ENCODE data around the gene NRXN3.
"Not testable (repeated sequence)": the region's sequence is repeated elsewhere in the genome, so short reads cannot be mapped to it uniquely, and the experiment has no call there.

Gene NRXN3

DNA sequence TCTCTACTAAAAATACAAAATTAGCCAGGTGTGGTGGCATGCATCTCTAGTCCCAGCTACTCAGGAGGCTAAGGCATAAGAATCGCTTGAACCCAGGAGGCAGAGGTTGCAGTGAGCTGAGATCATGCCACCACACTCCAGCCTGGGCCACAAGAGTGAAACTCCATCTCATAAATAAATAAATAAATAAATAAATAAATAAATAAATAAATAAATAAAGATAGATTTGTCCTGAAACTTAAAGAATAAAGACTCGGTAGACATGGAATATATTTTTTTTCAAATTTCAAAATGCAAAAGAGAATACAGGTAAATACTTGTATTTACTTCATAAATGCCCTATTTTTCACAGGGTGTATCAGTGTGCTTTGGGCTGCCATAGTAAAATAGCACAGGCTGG is 317.4 kb downstream of the NRXN3 start:
- not testable (repeated sequence) for DNase-seq (ENCODE audit: low spot score)

- no peak for DNase-seq (ENCODE audit: low spot score)
These were observed 318.8 kb downstream of the NRXN3 start for GRCh38 chr14:78488938-78489337.

DNA sequence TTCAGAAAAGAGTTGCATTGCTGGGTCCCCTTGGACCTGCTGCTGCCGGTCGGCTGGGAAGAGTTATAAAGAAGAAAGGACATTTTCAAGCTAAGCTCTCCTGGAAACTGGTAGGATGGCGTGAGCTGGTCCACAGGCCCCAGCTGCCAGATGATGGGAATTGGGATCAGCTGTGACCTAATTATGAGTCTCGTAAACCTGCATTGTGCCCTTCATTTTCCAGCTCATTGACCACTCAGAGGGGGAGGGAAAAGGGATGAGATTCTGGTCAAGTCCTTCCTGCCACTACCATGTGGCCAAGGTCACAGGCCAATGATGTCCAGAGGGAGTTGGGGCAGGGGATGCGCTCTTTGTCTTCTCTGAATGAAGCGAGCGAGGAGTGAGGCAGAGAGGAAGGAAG is 320.9 kb downstream of the NRXN3 start:
- DNase-seq (ENCODE audit: low spot score) = no peak

- no peak for DNase-seq (ENCODE audit: low spot score)
These were observed 328.0 kb downstream of the NRXN3 start for GRCh38 chr14:78498062-78498595.

DNA sequence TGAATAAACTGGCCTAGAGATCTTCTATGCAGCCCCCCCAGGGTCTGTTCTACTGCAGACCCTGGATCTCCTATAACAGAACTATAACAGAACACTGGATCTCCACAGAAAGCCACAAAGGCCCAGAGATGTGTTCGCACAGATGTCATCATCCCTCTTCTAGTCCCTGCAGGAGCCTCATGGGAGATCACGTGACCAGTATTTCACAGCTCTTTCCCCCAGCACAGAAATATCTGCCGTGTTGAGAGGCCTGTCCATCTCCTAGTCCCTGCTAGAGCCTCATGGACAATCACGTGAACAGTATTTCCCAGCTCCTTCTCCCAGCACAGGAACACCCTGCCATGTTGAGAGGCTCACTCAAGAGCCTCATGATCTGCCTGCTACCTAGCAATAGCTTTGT is 331.7 kb downstream of the NRXN3 start:
- DNase-seq (ENCODE audit: low spot score) = no peak

GRCh38 chr14:78508023-78508422 is 337.9 kb downstream of the NRXN3 start:
- DNase-seq (ENCODE audit: low spot score) = no peak

DNA sequence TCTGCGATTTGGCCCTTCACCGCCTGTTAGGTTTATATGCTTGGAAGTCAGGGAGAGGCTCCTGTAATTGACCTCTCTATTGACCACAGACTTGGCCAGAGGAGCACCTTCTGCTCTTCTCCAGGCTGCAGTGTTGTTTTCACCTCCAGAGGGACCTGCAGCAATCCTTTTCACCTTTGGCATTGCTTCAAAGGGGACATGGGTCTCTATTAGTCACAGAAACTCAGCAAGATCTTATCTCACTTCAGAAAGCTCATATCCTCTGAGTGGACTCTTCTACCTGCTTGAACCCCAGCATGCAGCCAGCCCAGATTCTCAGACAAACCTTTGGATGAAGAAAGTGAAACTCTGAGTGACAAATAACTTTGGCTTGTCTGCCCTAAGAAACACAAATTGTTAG is 339.3 kb downstream of the NRXN3 start:
- no peak for DNase-seq (ENCODE audit: low spot score)

- no peak for DNase-seq (ENCODE audit: low spot score)
These were observed 341.8 kb downstream of the NRXN3 start for GRCh38 chr14:78512021-78512420.

- peak; percentile 18 for DNase-seq (ENCODE audit: low spot score)
These were observed 349.7 kb downstream of the NRXN3 start for GRCh38 chr14:78519863-78520262.

GRCh38 chr14:78524196-78524595 is 354.0 kb downstream of the NRXN3 start:
- no peak for DNase-seq (ENCODE audit: low spot score)

GRCh38 chr14:78524766-78525165 is 354.6 kb downstream of the NRXN3 start:
- DNase-seq (ENCODE audit: low spot score) = no peak

- DNase-seq (ENCODE audit: low spot score) = peak; percentile 10
These were observed 359.9 kb downstream of the NRXN3 start for GRCh38 chr14:78530078-78530477.

DNA sequence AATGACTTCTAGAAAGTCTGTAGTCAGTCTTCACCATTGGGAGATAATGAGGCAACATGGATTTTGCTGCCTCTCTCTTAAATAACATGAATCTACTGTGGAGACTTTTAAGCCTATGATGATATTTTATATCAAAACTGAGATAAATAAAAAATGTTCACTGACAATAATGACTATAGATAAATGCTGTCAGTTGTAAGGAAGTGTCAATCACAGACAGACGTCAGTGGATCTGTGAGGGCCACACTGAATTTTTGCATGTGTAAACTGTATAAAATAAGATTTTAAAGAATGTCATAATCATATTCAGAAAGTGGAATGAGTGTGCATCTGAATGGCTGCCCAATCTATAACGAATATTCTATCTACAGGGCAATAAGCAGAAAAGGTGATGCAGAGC is 364.0 kb downstream of the NRXN3 start:
- no peak for DNase-seq (ENCODE audit: low spot score)

DNA sequence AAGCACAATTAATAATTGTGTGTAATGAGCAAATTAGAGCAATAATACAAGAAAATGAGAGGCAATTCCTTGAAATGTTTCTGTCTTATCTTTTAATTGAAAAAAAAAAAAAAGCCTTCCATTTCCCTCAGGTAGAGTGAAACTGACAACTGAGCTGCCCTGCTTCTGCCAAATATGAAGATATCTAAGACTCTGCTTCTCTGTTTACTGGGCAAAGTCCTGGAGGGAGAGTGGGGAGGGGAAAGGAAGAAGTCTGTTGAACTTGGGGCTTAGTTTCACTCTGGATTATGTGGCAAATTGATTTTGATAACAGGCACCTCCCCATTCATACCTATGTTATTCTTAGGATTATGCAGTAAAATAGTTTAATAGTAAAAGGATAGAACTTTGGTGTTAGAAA is 364.9 kb downstream of the NRXN3 start:
- no peak for DNase-seq (ENCODE audit: low spot score)

DNA sequence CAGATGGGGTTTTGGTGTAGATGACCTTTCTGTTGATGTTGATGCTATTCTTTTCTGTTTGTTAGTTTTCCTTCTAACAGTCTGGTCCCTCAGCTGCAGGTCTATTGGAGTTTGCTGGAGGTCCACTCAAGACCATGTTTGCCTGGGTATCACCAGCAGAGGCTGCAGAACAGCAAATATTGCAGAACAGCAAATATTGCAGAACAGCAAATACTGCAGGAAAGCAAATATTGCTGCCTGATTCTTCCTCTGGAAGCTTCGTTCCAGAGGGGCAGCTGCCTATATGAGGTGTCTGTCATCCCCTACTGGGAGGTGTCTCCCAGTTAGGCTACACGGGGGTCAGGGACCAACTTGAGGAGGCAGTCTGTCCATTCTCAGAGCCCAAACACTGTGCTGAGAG is 371.6 kb downstream of the NRXN3 start:
- not testable (repeated sequence) for DNase-seq (ENCODE audit: low spot score)

DNA sequence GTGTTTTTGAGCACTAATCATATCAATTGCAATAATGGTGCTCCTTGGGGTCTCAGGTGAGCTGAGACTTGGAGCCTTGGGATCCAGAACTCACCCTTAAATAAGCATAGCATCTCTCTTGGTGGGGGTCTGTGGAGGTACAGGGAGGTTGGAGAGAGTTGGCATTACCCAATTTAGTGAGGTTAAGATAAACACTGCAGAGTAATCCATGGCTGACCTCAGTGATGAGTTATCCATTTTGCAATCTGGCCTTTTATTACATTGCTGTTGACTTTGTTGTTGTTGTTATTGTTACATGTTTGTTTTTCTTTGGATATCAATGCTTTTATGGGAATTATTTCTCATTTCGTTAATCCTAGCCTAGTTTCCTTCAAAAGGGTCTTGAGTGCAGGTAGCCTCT is 373.3 kb downstream of the NRXN3 start:
- no peak for DNase-seq (ENCODE audit: low spot score)

- DNase-seq (ENCODE audit: low spot score) = no peak
These were observed 390.9 kb downstream of the NRXN3 start for GRCh38 chr14:78561074-78561473.

- DNase-seq (ENCODE audit: low spot score) = peak; percentile 63
These were observed 396.1 kb downstream of the NRXN3 start for GRCh38 chr14:78566026-78566858.

- no peak for DNase-seq (ENCODE audit: low spot score)
These were observed 396.6 kb downstream of the NRXN3 start for GRCh38 chr14:78566859-78567172.

DNA sequence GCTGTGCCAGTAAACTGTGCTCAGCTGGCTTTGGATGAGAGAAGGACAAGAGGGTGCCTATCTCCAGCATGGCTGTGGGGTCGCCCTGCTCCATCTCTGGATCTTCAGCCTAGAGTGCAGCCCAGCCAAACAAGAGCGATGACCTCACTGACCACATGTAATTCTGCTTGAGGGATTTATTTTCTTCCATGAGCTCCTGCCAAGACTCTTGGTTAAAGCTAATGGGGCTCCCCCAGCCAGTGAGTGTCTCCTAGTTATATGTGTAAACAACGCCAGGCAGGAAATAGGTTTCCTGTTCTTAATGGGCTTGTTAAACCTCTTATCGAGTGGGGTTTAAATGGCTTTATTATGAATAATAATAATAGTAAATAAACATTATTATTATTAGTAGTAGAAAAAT is 397.2 kb downstream of the NRXN3 start:
- DNase-seq (ENCODE audit: low spot score) = no peak

GRCh38 chr14:78573736-78574135 is 403.6 kb downstream of the NRXN3 start:
- not testable (repeated sequence) for DNase-seq (ENCODE audit: low spot score)

GRCh38 chr14:78576437-78577166 is 406.4 kb downstream of the NRXN3 start:
- DNase-seq (ENCODE audit: low spot score) = no peak

DNA sequence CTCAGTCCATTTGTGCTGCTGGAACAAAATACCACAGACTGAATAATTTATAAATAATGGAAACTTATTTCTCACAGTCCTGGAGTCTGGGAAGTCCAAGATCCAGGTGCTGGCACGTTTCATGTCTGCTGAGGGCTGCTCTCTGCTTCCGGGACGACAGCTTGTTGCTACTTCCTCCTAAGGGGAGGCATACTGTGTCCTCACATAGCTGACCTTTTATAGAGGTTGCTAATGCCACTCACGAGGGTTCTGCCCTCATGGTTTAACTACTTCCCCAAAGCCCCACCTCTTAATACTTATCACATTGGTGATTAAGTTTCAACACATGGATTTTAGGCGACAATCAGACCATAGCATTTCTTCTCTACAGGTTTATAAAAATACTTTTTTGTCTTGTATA is 411.1 kb downstream of the NRXN3 start:
- DNase-seq (ENCODE audit: low spot score) = no peak

Data from hematopoietic multipotent progenitor cell treated with erythropoietin and hydrocortisone succinate and interleukin-3 and kit ligand, for 15 days (in vitro differentiated cells).